ENCODE results near the gene RPL12. TPM values are rescaled to one million over a fixed set of nuclear protein-coding genes. Genes with fewer than 3 reads are reported as not detected.

RPL12 gene
- total RNA-seq, 1 experiment from 2014 or later = 1,648 TPM

DNA sequence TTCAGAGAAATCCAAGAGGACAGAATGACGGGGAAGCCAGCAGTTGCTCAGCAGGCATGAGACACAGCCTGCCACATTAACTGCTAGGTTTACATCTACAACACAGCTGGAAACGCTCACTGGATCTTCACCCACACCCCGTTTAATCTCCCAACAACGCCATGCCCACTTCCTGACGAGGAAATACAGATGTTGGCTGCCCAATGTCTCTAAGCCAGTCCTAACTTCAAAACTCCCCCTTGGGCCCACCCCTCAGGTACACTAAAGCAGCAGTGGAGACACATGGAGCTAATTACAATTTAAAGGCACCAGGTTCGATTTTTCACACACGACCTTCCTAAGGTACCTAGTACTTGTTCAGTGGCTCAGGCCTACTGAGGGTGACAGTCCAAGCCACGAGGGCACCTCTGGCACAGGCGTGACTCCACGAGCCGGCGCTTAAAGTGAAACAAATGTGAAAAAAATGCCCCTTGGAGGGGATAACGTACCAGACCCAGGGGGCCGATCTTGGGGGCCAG lies 904 bp downstream of the RPL12 start:
- DNase-seq = no peak
- Histone ChIP-seq H3K27ac (peak overlapping the region; percentile 95), H3K4me1 (replicated peaks; ENCODE audit: insufficient read depth) (peaks cover 23% of the 10 kb centered on the region), H3K9me3 (ENCODE audit: insufficient read depth, low read depth) (no peaks in the 10 kb centered on the region), H3K27me3 (ENCODE audit: insufficient read depth, low read depth) (no peaks in the 10 kb centered on the region), H3K4me3 (peak overlapping the region; percentile 99), H4K20me1 (ENCODE audit: insufficient read depth) (peaks cover 47% of the 10 kb centered on the region), H3K4me2 (peak overlapping the region; percentile 98), H2AFZ (no peak overlapping the region), H3K79me2 (ENCODE audit: low read depth) (peaks cover 46% of the 10 kb centered on the region), H3K9me2 (ENCODE audit: insufficient read depth) (no peaks in the 10 kb centered on the region), H3F3A (ENCODE audit: insufficient read depth, low read depth) (peaks cover 58% of the 10 kb centered on the region), H3K36me3 (ENCODE audit: low read depth) (peaks cover 46% of the 10 kb centered on the region)
- BruUV-seq (replicated peaks) = no TSS peak
- ChIA-PET CTCF (no interaction called here), POLR2A (ENCODE audit: unreplicated experiment) (interaction anchor here (0.6 to 1.2 kb wide), 4 partner anchors 16 to 226 kb away, joined by 3 to 4 read pairs (median 3); partner anchors contain the start of gene SLC2A8)
- TF ChIP-seq, protein P1, sequence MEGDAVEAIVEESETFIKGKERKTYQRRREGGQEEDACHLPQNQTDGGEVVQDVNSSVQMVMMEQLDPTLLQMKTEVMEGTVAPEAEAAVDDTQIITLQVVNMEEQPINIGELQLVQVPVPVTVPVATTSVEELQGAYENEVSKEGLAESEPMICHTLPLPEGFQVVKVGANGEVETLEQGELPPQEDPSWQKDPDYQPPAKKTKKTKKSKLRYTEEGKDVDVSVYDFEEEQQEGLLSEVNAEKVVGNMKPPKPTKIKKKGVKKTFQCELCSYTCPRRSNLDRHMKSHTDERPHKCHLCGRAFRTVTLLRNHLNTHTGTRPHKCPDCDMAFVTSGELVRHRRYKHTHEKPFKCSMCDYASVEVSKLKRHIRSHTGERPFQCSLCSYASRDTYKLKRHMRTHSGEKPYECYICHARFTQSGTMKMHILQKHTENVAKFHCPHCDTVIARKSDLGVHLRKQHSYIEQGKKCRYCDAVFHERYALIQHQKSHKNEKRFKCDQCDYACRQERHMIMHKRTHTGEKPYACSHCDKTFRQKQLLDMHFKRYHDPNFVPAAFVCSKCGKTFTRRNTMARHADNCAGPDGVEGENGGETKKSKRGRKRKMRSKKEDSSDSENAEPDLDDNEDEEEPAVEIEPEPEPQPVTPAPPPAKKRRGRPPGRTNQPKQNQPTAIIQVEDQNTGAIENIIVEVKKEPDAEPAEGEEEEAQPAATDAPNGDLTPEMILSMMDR (conservative IDR thresholded peaks at IDR 0.05) = no peak
- TF ChIP-seq EZH2 (IDR thresholded peaks at IDR 0.05; ENCODE audit: low read depth) = no peak
- intact Hi-C loops (cut with micrococcal nuclease; ENCODE audit: unreplicated experiment) = loop anchor here (2.0 to 10.0 kb wide), 3 partner anchors 26 to 506 kb away; partner anchors contain the start of gene ZNF79

DNA sequence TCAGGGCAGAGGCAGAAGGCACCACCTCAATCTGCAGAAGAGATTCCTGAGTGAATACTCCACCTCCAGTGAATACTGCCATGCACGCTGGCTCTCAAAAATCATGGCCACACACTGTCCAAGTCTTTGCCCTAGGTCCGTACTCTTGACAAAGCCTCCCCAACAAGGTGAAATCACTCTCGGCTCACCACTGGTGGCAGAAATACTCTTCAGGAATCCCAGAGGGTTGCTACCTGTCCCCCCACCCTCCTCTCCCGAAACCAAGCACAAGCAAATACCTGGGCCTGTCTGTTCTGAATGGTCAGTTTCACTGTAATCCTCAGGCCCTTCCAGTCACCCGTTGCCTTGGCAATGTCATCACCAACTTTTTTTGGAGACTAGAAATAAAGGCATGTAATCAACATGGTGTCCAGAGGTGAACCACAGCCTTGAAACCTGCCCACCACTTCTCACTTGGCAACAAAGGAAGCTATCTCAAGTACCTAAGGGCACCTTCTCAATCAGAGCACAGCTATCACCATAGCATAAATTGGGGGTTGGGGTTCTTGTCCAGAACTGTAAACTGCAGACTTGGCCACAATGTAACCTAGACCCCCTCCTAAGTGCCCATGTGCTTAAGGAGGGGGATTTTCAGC lies 1.8 kb downstream of the RPL12 start:
- TF ChIP-seq, protein P1 (conservative IDR thresholded peaks at IDR 0.05) = no peak
- TF ChIP-seq EZH2 (IDR thresholded peaks at IDR 0.05; ENCODE audit: low read depth) = no peak
- Histone ChIP-seq H3K4me3 (peak overlapping the region; percentile 99), H4K20me1 (ENCODE audit: insufficient read depth) (peaks cover 47% of the 10 kb centered on the region), H3K27me3 (ENCODE audit: insufficient read depth, low read depth) (no peaks in the 10 kb centered on the region), H3F3A (ENCODE audit: insufficient read depth, low read depth) (peaks cover 67% of the 10 kb centered on the region), H3K79me2 (ENCODE audit: low read depth) (peaks cover 46% of the 10 kb centered on the region), H3K4me2 (peak overlapping the region; percentile 98), H2AFZ (no peak overlapping the region), H3K9me2 (ENCODE audit: insufficient read depth) (no peaks in the 10 kb centered on the region), H3K36me3 (ENCODE audit: low read depth) (peaks cover 44% of the 10 kb centered on the region), H3K4me1 (replicated peaks; ENCODE audit: insufficient read depth) (peaks cover 23% of the 10 kb centered on the region), H3K9me3 (ENCODE audit: insufficient read depth, low read depth) (no peaks in the 10 kb centered on the region), H3K27ac (peak overlapping the region; percentile 95)
- no TSS peak for BruUV-seq (replicated peaks)
- POLR2A ChIA-PET (ENCODE audit: unreplicated experiment) = interaction anchor here (0.7 kb wide), 1 partner anchor 16 kb away, joined by 4 read pairs; no protein-coding TSS in a partner anchor
- CTCF ChIA-PET = no interaction called here
- DNase-seq = no peak
- intact Hi-C loops (cut with micrococcal nuclease; ENCODE audit: unreplicated experiment) = loop anchor here (1.0 kb wide), 1 partner anchor 240 kb away; no protein-coding TSS in a partner anchor

- H3K27ac ChIP-seq = peak overlapping the region; percentile 95
- H3K9me3 ChIP-seq (ENCODE audit: insufficient read depth, low read depth) = 0 out of 2 replicates have a peak, but pooled peaks cover 5% of the 10 kb centered on the region
- H3K27me3 ChIP-seq (ENCODE audit: insufficient read depth, low read depth) = no peaks in the 10 kb centered on the region
- H4K20me1 ChIP-seq (ENCODE audit: insufficient read depth) = peaks cover 47% of the 10 kb centered on the region
- peak overlapping the region; percentile 98 for H3K4me2 ChIP-seq
- ChIA-PET CTCF (interaction anchor here (0.6 kb wide), 1 partner anchor 684 kb away, joined by 3 read pairs; no protein-coding TSS in a partner anchor), POLR2A (ENCODE audit: unreplicated experiment) (interaction anchor here (0.6 to 0.7 kb wide), 2 partner anchors 52 to 69 kb away, joined by 4 to 5 read pairs; no protein-coding TSS in a partner anchor)
- H2AFZ ChIP-seq = no peak overlapping the region
- H3K36me3 ChIP-seq (ENCODE audit: low read depth) = peaks cover 50% of the 10 kb centered on the region
- H3K79me2 ChIP-seq (ENCODE audit: low read depth) = peaks cover 46% of the 10 kb centered on the region
- peaks cover 73% of the 10 kb centered on the region for H3F3A ChIP-seq (ENCODE audit: insufficient read depth, low read depth)
- H3K4me3 ChIP-seq = peak overlapping the region; percentile 99; the same call in 1 of the 2 replicates
- H3K9me2 ChIP-seq (ENCODE audit: insufficient read depth) = no peaks in the 10 kb centered on the region
- TF ChIP-seq, protein P1 (conservative IDR thresholded peaks at IDR 0.05) = no peak
- TF ChIP-seq EZH2 (IDR thresholded peaks at IDR 0.05; ENCODE audit: low read depth) = no peak
- BruUV-seq (replicated peaks) = no TSS peak
- H3K4me1 ChIP-seq (replicated peaks; ENCODE audit: insufficient read depth) = peaks cover 23% of the 10 kb centered on the region
- DNase-seq = no peak
- intact Hi-C loops (cut with micrococcal nuclease; ENCODE audit: unreplicated experiment) = no loop called here
Measured at GRCh38 chr9:127448112-127448805, 2.9 kb downstream of the RPL12 start.
